DND-41 (cell line): ENCODE measurements around the gene CLCA4.

Experiments
- ATAC-seq: fragments of 200-7000 bp; cut with Tn5 transposase; 3 replicates; pipeline ENCODE4 v1.9.1; 2021; ENCODE audit warnings: low read depth; ENCODE audit not compliant: insufficient read depth
- DNase-seq: peaks from one replicate; pipeline ENCODE4 v3.0.0-alpha.2; 2020
- H2AFZ ChIP-seq: 2 replicates; pipeline ENCODE4 v1.6.0; 2012; ENCODE audit warnings: low read depth, low read length
- H3K27ac ChIP-seq: 2 replicates; pipeline ENCODE4 v1.5.1; 2012; ENCODE audit warnings: low read length, inconsistent platforms
- H3K27me3 ChIP-seq: fragments of 200-600 bp; sonication (generic); 2 replicates; pipeline ENCODE4 v1.6.0; 2012; ENCODE audit warnings: low read length, mild to moderate bottlenecking, inconsistent platforms; ENCODE audit not compliant: insufficient read depth, poor library complexity
- H3K36me3 ChIP-seq: 2 replicates; pipeline ENCODE4 v1.5.1; 2012; ENCODE audit warnings: low read length, inconsistent platforms; ENCODE audit not compliant: insufficient read depth
- H3K4me1 ChIP-seq: 2 replicates; pipeline ENCODE4 v1.5.1; 2012; ENCODE audit warnings: mild to moderate bottlenecking, low read length; ENCODE audit not compliant: insufficient read depth
- H3K4me2 ChIP-seq: 2 replicates; pipeline ENCODE4 v1.6.0; 2012; ENCODE audit warnings: mild to moderate bottlenecking, moderate library complexity, low read length, inconsistent platforms; ENCODE audit not compliant: insufficient read depth
- H3K4me3 ChIP-seq, 2 experiments: fragments of 200-600 bp in 1 of 2; shearing (Covaris generic) in 1 of 2; 2 replicates each; pipeline ENCODE4 v1.5.1; 2012 to 2016; ENCODE audit warnings: inconsistent platforms in 2 of 2, low read length in 2 of 2, mild to moderate bottlenecking in 2 of 2, low read depth in 1 of 2, moderate library complexity in 1 of 2
- H3K79me2 ChIP-seq: 2 replicates; pipeline ENCODE4 v1.6.0; 2012; ENCODE audit warnings: low read length, inconsistent platforms; ENCODE audit not compliant: insufficient read depth
- H3K9ac ChIP-seq: 2 replicates; pipeline ENCODE4 v1.6.0; 2012; ENCODE audit warnings: low read depth, mild to moderate bottlenecking, inconsistent platforms, low read length, moderate library complexity
- H3K9me3 ChIP-seq: 2 replicates; pipeline ENCODE4 v1.5.1; 2012; ENCODE audit warnings: low read length, moderate library complexity, mild to moderate bottlenecking, inconsistent platforms; ENCODE audit not compliant: insufficient read depth, severe bottlenecking
- H4K20me1 ChIP-seq: 2 replicates; pipeline ENCODE4 v1.6.0; 2012; ENCODE audit warnings: low read length; ENCODE audit not compliant: insufficient read depth
- CTCF ChIP-seq: IDR thresholded peaks from 2 replicates; pipeline ENCODE4 v1.5.1; 2012; ENCODE audit warnings: borderline replicate concordance, low read length, moderate library complexity, mild to moderate bottlenecking; ENCODE audit not compliant: poor library complexity, severe bottlenecking; ENCODE audit errors: extremely low read depth
- EZH2 ChIP-seq: IDR thresholded peaks from 3 replicates; pipeline ENCODE4 v1.6.1; 2012; ENCODE audit warnings: borderline replicate concordance, low read depth, mild to moderate bottlenecking, moderate library complexity, low read length, inconsistent platforms; ENCODE audit not compliant: severe bottlenecking

Gene CLCA4, protein sequence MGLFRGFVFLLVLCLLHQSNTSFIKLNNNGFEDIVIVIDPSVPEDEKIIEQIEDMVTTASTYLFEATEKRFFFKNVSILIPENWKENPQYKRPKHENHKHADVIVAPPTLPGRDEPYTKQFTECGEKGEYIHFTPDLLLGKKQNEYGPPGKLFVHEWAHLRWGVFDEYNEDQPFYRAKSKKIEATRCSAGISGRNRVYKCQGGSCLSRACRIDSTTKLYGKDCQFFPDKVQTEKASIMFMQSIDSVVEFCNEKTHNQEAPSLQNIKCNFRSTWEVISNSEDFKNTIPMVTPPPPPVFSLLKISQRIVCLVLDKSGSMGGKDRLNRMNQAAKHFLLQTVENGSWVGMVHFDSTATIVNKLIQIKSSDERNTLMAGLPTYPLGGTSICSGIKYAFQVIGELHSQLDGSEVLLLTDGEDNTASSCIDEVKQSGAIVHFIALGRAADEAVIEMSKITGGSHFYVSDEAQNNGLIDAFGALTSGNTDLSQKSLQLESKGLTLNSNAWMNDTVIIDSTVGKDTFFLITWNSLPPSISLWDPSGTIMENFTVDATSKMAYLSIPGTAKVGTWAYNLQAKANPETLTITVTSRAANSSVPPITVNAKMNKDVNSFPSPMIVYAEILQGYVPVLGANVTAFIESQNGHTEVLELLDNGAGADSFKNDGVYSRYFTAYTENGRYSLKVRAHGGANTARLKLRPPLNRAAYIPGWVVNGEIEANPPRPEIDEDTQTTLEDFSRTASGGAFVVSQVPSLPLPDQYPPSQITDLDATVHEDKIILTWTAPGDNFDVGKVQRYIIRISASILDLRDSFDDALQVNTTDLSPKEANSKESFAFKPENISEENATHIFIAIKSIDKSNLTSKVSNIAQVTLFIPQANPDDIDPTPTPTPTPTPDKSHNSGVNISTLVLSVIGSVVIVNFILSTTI

GRCh38 chr1:86546787-86547221 is at the start of gene CLCA4:
CLCA4 (plus strand) TSS chr1:86547078; CDS start chr1:86547120, 42 bp downstream.
- Histone ChIP-seq H3K36me3 (no peaks in the 10 kb centered on the region), H3K9ac (no peak within 1 kb of the TSS), H3K4me1 (no peaks in the 10 kb centered on the region), H4K20me1 (no peaks in the 10 kb centered on the region), H3K9me3 (no peaks in the 10 kb centered on the region), H2AFZ (no peak within 1 kb of the TSS), H3K27ac (no peak within 1 kb of the TSS), H3K79me2 (no peaks in the 10 kb centered on the region), H3K4me2 (no peak within 1 kb of the TSS), H3K4me3 (no peak within 1 kb of the TSS), H3K27me3 (no peaks in the 10 kb centered on the region)
- DNase-seq, result no peak
- TF ChIP-seq EZH2 (no peak), CTCF (no peak)
- ATAC-seq, result no peak

DNA sequence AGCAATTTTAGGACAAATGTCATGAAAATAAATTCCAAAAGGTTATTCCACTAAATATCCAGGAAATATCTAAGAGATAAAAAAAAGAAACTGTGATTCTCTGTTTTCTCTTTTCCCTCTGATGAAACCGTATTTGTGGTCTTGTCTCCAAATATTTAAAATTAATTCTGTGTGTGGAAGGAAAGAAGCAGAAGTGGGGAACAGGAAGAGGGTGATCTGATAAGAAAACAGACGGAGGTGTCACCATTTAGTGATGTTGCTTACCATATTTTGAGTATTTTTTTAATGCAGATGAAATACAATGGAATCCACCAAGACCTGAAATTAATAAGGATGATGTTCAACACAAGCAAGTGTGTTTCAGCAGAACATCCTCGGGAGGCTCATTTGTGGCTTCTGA is 48.6 kb upstream of the CLCA4 start:
- no peak for ATAC-seq
- no peaks in the 10 kb centered on the region for H3K79me2 ChIP-seq

GRCh38 chr1:86499987-86500593 is 46.8 kb upstream of the CLCA4 start:
- no peaks in the 10 kb centered on the region for H3K9me3 ChIP-seq
- H2AFZ ChIP-seq, result no peak overlapping the region
- ATAC-seq (0 out of 3 replicates have a peak, but pooled peaks have one; percentile 56), DNase-seq (no peak)
- H3K4me2 ChIP-seq, result no peak overlapping the region
- peaks cover 8% of the 10 kb centered on the region for H3K4me1 ChIP-seq
- H3K4me3 ChIP-seq, result no peak overlapping the region
- no peak overlapping the region for H3K9ac ChIP-seq
- no peaks in the 10 kb centered on the region for H3K79me2 ChIP-seq
- H4K20me1 ChIP-seq, result no peaks in the 10 kb centered on the region
- H3K27ac ChIP-seq, result no peak overlapping the region
- peak; percentile 82 for TF ChIP-seq CTCF
- TF ChIP-seq EZH2, result no peak
- H3K36me3 ChIP-seq, result no peaks in the 10 kb centered on the region
- H3K27me3 ChIP-seq, result peaks cover 3% of the 10 kb centered on the region

More for the DNA sequence above, 48.6 kb upstream of the CLCA4 start:
- Histone ChIP-seq H4K20me1 (no peaks in the 10 kb centered on the region), H3K4me1 (peaks cover 8% of the 10 kb centered on the region), H3K36me3 (no peaks in the 10 kb centered on the region), H3K27ac (no peak overlapping the region), H3K4me2 (no peak overlapping the region), H3K4me3 (no peak overlapping the region), H3K27me3 (no peaks in the 10 kb centered on the region), H3K9ac (no peak overlapping the region), H3K9me3 (no peaks in the 10 kb centered on the region), H2AFZ (no peak overlapping the region)
- no peak for DNase-seq
- peak; percentile 7 for TF ChIP-seq CTCF
- no peak for TF ChIP-seq EZH2
